ENCODE results near the gene GPC5. TPM values are rescaled to one million over a fixed set of nuclear protein-coding genes. Genes with fewer than 3 reads are reported as not detected.

Gene GPC5
- total RNA-seq, 4 donors from 2014 or later: 0.24 to 30.8 (median 1.8) TPM; not detected in 1

DNA sequence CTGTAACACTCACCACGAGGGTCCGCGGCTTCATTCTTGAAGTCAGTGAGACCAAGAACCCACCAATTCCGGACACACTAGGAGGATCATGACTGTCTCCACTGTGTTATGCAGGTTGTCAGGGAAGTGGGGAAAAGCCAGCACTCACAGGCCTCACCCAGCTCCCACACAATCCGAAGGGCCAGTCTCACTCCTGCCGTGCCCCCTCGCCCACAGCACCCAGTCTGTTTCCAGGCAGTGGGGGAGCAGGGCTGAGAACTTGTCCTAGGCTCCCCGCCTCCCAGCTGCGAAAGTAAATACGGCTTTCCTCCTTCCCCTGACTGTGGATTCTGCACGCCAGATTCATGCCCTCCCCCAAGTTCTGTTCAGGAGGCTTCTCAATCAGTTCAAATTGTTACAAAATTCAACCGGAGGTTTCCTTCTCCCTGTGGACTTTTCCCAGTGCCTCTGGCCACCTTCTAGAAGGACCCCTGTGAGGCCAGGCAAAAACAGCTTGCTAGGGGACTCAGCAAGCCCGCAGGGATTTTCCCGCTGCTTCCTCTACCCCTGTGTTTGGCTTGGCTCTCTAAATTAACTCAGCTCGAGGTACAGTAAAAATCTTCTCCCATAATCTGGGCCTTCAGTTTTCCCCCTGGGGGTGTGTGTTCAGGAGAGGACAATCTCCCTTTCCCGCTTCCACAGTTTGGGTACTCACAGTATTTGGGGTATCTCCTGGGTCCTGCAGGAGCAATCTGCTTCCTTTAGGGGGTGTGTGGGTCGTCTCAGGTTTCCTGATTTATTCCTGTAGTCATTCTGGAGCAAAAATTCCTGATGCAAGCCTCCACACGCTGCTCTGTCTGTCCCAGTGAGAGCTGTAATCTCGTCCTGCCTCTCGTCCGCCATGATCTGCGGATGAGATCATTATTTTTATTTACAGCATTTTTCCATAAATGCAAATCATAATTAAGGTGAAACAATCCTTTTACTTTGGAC, 899.8 kb downstream of the GPC5 start:
- no peak overlapping the region for H3K27ac ChIP-seq
- DNase-seq: no peak
- intact Hi-C loops (cut with DNase I; ENCODE audit: low total_unique reads): no loop called here
- H3K9me3 ChIP-seq: no peaks in the 10 kb centered on the region
- H3K4me3 ChIP-seq: no peak overlapping the region
- TF ChIP-seq, protein P1, sequence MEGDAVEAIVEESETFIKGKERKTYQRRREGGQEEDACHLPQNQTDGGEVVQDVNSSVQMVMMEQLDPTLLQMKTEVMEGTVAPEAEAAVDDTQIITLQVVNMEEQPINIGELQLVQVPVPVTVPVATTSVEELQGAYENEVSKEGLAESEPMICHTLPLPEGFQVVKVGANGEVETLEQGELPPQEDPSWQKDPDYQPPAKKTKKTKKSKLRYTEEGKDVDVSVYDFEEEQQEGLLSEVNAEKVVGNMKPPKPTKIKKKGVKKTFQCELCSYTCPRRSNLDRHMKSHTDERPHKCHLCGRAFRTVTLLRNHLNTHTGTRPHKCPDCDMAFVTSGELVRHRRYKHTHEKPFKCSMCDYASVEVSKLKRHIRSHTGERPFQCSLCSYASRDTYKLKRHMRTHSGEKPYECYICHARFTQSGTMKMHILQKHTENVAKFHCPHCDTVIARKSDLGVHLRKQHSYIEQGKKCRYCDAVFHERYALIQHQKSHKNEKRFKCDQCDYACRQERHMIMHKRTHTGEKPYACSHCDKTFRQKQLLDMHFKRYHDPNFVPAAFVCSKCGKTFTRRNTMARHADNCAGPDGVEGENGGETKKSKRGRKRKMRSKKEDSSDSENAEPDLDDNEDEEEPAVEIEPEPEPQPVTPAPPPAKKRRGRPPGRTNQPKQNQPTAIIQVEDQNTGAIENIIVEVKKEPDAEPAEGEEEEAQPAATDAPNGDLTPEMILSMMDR (IDR thresholded peaks at IDR 0.05): no peak
- no peak for TF ChIP-seq POLR2A (IDR thresholded peaks at IDR 0.05)
- no peaks in the 10 kb centered on the region for H3K36me3 ChIP-seq
- no peaks in the 10 kb centered on the region for H3K4me1 ChIP-seq
- no peaks in the 10 kb centered on the region for H3K27me3 ChIP-seq

- no peak for DNase-seq
- H3K36me3 ChIP-seq: no peaks in the 10 kb centered on the region
- no peaks in the 10 kb centered on the region for H3K4me1 ChIP-seq
- no peak for TF ChIP-seq POLR2A (IDR thresholded peaks at IDR 0.05)
- TF ChIP-seq, protein P1 (IDR thresholded peaks at IDR 0.05): no peak
- no peak overlapping the region for H3K4me3 ChIP-seq
- no peaks in the 10 kb centered on the region for H3K9me3 ChIP-seq
- intact Hi-C loops (cut with DNase I; ENCODE audit: low total_unique reads): no loop called here
- H3K27me3 ChIP-seq: no peaks in the 10 kb centered on the region
- H3K27ac ChIP-seq: no peak overlapping the region
Measured at GRCh38 chr13:92300651-92301050, 902.2 kb downstream of the GPC5 start.

GRCh38 chr13:92303428-92303827, 905.0 kb downstream of the GPC5 start:
- H3K4me3 ChIP-seq: no peak overlapping the region
- no peak for DNase-seq
- no peaks in the 10 kb centered on the region for H3K27me3 ChIP-seq
- TF ChIP-seq, protein P1 (IDR thresholded peaks at IDR 0.05): no peak
- no peak for TF ChIP-seq POLR2A (IDR thresholded peaks at IDR 0.05)
- no peak overlapping the region for H3K27ac ChIP-seq
- intact Hi-C loops (cut with DNase I; ENCODE audit: low total_unique reads): no loop called here
- H3K9me3 ChIP-seq: no peaks in the 10 kb centered on the region
- H3K36me3 ChIP-seq: no peaks in the 10 kb centered on the region
- H3K4me1 ChIP-seq: no peaks in the 10 kb centered on the region

- Histone ChIP-seq H3K27ac (no peak overlapping the region), H3K4me1 (no peaks in the 10 kb centered on the region), H3K27me3 (no peaks in the 10 kb centered on the region), H3K4me3 (no peak overlapping the region), H3K36me3 (no peaks in the 10 kb centered on the region), H3K9me3 (no peaks in the 10 kb centered on the region)
- no peak for DNase-seq
- intact Hi-C loops (cut with DNase I; ENCODE audit: low total_unique reads): no loop called here
- TF ChIP-seq POLR2A (IDR thresholded peaks at IDR 0.05): no peak
- TF ChIP-seq, protein P1 (IDR thresholded peaks at IDR 0.05): no peak
Measured at GRCh38 chr13:92307752-92308151, 909.3 kb downstream of the GPC5 start.

DNA sequence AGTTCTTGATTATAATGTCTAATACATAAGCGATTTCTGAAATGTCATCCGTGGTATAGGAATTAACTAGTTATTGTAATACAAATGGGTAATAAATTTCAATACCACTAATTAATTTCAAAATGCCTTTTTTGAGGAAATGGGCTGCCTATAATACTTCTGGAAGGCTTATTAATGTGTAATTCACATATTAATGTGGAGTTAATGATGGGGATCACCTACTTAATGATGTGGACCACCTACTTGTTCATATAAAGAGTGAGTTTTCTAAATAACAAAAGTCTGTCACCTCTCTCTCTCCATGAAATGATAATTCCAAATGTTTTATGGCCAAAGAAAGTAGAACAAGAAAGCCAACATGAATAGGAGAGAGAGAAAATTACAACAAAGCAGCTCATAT, 914.4 kb downstream of the GPC5 start:
- intact Hi-C loops (cut with DNase I; ENCODE audit: low total_unique reads): no loop called here

More for the DNA sequence above, 914.4 kb downstream of the GPC5 start:
- Histone ChIP-seq H3K4me1 (no peaks in the 10 kb centered on the region), H3K27ac (no peak overlapping the region), H3K9me3 (no peaks in the 10 kb centered on the region), H3K27me3 (no peaks in the 10 kb centered on the region), H3K4me3 (no peak overlapping the region), H3K36me3 (no peaks in the 10 kb centered on the region)
- no peak for DNase-seq
- no peak for TF ChIP-seq POLR2A (IDR thresholded peaks at IDR 0.05)

All from uterus (tissue), 4 donors.